ENCODE results near the gene EFHD2. TPM values are rescaled to one million over a fixed set of nuclear protein-coding genes. Genes with fewer than 3 reads are reported as not detected.
A peak's percentile ranks its signal among the peaks of the same experiment; 100 is the strongest.

EFHD2 gene
- total RNA-seq, 4 donors from 2014 or later = 84.2 to 236 (median 196) TPM

GRCh38 chr1:15381805-15382204, 27.9 kb upstream of the EFHD2 start:
- no peaks in the 10 kb centered on the region for H3K9me3 ChIP-seq
- no peak overlapping the region for H3K27ac ChIP-seq
- H3K4me3 ChIP-seq = no peak overlapping the region
- TF ChIP-seq POLR2A (IDR thresholded peaks at IDR 0.05) (no peak), CTCF (IDR thresholded peaks at IDR 0.05) (no peak)
- H3K4me1 ChIP-seq = peaks cover 0 to 11% (median 5%) of the 10 kb centered on the region in 4 donors
- H3K36me3 ChIP-seq = no peaks in the 10 kb centered on the region
- no peaks in the 10 kb centered on the region for H3K27me3 ChIP-seq
- DNase-seq = no peak

GRCh38 chr1:15382601-15383518, 26.8 kb upstream of the EFHD2 start:
- TF ChIP-seq CTCF (IDR thresholded peaks at IDR 0.05) (no peak), POLR2A (IDR thresholded peaks at IDR 0.05) (no peak)
- Histone ChIP-seq H3K4me1 (peaks cover 0 to 11% (median 5%) of the 10 kb centered on the region in 4 donors), H3K9me3 (no peaks in the 10 kb centered on the region), H3K27ac (no peak overlapping the region), H3K36me3 (no peaks in the 10 kb centered on the region), H3K4me3 (no peak overlapping the region), H3K27me3 (no peaks in the 10 kb centered on the region)
- DNase-seq = no peak

GRCh38 chr1:15383810-15384209, 25.9 kb upstream of the EFHD2 start:
- H3K27me3 ChIP-seq = no peaks in the 10 kb centered on the region
- H3K27ac ChIP-seq = no peak overlapping the region
- peaks cover 0 to 11% (median 5%) of the 10 kb centered on the region in 4 donors for H3K4me1 ChIP-seq
- no peak for DNase-seq
- H3K9me3 ChIP-seq = no peaks in the 10 kb centered on the region
- no peak overlapping the region for H3K4me3 ChIP-seq
- no peaks in the 10 kb centered on the region for H3K36me3 ChIP-seq
- no peak for TF ChIP-seq CTCF (IDR thresholded peaks at IDR 0.05)
- no peak for TF ChIP-seq POLR2A (IDR thresholded peaks at IDR 0.05)

GRCh38 chr1:15384301-15384901, 25.3 kb upstream of the EFHD2 start:
- no peak overlapping the region for H3K27ac ChIP-seq
- DNase-seq = peak in 1 of 3 donors; percentile 22
- peaks cover 0 to 11% (median 5%) of the 10 kb centered on the region in 4 donors for H3K4me1 ChIP-seq
- no peaks in the 10 kb centered on the region for H3K36me3 ChIP-seq
- no peaks in the 10 kb centered on the region for H3K27me3 ChIP-seq
- TF ChIP-seq POLR2A (IDR thresholded peaks at IDR 0.05) (no peak), CTCF (IDR thresholded peaks at IDR 0.05) (no peak)
- H3K4me3 ChIP-seq = no peak overlapping the region
- H3K9me3 ChIP-seq = no peaks in the 10 kb centered on the region

GRCh38 chr1:15385420-15385819, 24.3 kb upstream of the EFHD2 start:
- H3K4me3 ChIP-seq = no peak overlapping the region
- TF ChIP-seq CTCF (IDR thresholded peaks at IDR 0.05) (no peak), POLR2A (IDR thresholded peaks at IDR 0.05) (no peak)
- H3K27me3 ChIP-seq = no peaks in the 10 kb centered on the region
- no peak overlapping the region for H3K27ac ChIP-seq
- no peaks in the 10 kb centered on the region for H3K9me3 ChIP-seq
- H3K36me3 ChIP-seq = no peaks in the 10 kb centered on the region
- no peak for DNase-seq
- peaks cover 0 to 11% (median 5%) of the 10 kb centered on the region in 4 donors for H3K4me1 ChIP-seq

Data from Peyer's patch (tissue), 4 donors.